Measurements from ENCODE around the gene POR.

DNA sequence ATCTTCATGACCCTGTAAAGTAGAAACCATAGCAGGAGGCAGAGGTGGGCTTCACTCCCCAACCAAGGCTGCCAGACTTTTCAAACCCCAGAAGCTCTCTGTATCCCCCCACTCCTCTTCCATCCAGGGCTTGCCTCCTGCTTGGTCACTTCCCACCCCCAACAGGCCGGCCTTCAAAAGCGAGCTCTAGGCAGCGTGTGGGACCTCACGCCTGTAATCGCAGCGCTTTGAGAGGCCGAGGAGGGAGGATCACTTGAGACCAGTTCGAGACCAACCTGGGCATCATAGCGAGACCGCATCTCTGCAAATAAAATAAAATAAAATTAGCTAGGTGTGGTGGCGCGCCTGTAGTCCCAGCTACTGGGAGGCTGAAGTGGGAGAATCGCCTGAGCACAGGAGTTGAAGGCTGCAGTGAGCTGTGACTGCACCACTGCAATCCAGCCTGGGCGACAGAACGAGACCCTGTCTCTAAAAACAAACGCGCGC lies 743 bp upstream of the POR start:
- TF ChIP-seq TCF7L2 (IDR thresholded peaks at IDR 0.05; ENCODE audit: low read depth, low read length) (no peak), CTCF (IDR thresholded peaks at IDR 0.05) (no peak), SIN3A (IDR thresholded peaks at IDR 0.05; ENCODE audit: borderline replicate concordance, insufficient read depth, low read depth, low read length) (no peak), POLR2AphosphoS5 (IDR thresholded peaks at IDR 0.05; ENCODE audit: low read depth, low read length) (no peak)
- TF ChIP-seq, protein P1, sequence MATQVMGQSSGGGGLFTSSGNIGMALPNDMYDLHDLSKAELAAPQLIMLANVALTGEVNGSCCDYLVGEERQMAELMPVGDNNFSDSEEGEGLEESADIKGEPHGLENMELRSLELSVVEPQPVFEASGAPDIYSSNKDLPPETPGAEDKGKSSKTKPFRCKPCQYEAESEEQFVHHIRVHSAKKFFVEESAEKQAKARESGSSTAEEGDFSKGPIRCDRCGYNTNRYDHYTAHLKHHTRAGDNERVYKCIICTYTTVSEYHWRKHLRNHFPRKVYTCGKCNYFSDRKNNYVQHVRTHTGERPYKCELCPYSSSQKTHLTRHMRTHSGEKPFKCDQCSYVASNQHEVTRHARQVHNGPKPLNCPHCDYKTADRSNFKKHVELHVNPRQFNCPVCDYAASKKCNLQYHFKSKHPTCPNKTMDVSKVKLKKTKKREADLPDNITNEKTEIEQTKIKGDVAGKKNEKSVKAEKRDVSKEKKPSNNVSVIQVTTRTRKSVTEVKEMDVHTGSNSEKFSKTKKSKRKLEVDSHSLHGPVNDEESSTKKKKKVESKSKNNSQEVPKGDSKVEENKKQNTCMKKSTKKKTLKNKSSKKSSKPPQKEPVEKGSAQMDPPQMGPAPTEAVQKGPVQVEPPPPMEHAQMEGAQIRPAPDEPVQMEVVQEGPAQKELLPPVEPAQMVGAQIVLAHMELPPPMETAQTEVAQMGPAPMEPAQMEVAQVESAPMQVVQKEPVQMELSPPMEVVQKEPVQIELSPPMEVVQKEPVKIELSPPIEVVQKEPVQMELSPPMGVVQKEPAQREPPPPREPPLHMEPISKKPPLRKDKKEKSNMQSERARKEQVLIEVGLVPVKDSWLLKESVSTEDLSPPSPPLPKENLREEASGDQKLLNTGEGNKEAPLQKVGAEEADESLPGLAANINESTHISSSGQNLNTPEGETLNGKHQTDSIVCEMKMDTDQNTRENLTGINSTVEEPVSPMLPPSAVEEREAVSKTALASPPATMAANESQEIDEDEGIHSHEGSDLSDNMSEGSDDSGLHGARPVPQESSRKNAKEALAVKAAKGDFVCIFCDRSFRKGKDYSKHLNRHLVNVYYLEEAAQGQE (IDR thresholded peaks at IDR 0.05; ENCODE audit: insufficient read depth in 1 of 2, low read depth in 2 of 2, low read length in 1 of 2): no peak

Measured in Panc1 (cell line).